ENCODE measurements around the gene CCDC40.

- TF ChIP-seq CEBPB (IDR thresholded peaks at IDR 0.05) (no peak), TAF1 (IDR thresholded peaks at IDR 0.05; ENCODE audit: low read depth) (no peak), EP300 (IDR thresholded peaks at IDR 0.05; ENCODE audit: borderline replicate concordance) (no peak), FOXM1 (IDR thresholded peaks at IDR 0.05; ENCODE audit: borderline replicate concordance, low read depth) (no peak), CREB1 (IDR thresholded peaks at IDR 0.05; ENCODE audit: low read depth) (no peak), USF1 (IDR thresholded peaks at IDR 0.05) (no peak), YY1 (IDR thresholded peaks at IDR 0.05; ENCODE audit: low read depth) (no peak), NFIC (IDR thresholded peaks at IDR 0.05) (no peak), TEAD4 (IDR thresholded peaks at IDR 0.05) (no peak)
Measured at GRCh38 chr17:80109066-80109660, 72.7 kb downstream of the CCDC40 start.

Data from Ishikawa (cell line).